HG02798 (cell line): ENCODE measurements around the gene CCDC43.
"Not testable (repeated sequence)": the region's sequence is repeated elsewhere in the genome, so short reads cannot be mapped to it uniquely, and the experiment has no call there.

ENCODE experiments used
- ATAC-seq: cut with Tn5 transposase; IDR thresholded peaks from one replicate; pipeline ENCODE4 v1.9.1; 2021; ENCODE audit warnings: mild to moderate bottlenecking; ENCODE audit not compliant: unreplicated experiment, poor library complexity

The CCDC43 gene, protein sequence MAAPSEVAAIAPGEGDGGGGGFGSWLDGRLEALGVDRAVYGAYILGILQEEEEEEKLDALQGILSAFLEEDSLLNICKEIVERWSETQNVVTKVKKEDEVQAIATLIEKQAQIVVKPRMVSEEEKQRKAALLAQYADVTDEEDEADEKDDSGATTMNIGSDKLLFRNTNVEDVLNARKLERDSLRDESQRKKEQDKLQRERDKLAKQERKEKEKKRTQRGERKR

DNA sequence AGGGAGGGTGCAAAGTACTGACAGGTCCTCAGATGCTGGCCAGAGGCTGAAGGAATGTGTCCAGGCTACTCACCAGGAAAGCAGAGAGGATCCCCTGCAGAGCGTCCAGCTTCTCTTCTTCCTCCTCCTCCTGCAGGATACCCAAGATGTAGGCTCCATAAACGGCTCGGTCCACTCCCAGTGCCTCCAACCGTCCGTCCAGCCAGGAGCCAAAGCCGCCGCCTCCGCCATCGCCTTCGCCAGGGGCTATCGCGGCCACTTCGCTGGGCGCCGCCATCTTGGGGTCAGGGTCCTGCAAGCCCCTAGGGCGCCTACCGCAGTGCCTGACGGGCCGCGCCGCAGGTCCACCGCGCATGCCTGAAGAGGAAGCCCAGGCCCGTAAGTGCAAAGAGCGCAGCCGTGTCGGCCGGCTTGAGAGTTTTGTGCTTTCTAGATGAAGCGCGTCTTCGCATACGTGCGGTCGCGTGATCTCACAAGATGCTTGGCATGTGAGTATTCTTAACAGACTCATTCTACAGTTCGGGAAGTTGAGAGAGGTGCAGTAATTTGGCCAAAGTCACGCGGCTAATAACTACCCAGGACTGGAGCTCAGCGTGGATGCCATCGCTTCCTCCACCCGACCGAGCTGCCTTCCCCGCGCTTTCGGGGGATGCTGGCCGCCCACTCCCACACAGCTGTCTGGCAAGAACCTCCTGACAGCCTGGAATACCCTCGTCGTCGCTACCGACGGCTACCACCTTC is at the start of gene CCDC43:
TSS of gene CCDC43 (minus strand) at position 300 of the 741 bp plus-strand sequence. CDS start at position 277, 23 bp downstream.
- peak; percentile 95 for ATAC-seq

DNA sequence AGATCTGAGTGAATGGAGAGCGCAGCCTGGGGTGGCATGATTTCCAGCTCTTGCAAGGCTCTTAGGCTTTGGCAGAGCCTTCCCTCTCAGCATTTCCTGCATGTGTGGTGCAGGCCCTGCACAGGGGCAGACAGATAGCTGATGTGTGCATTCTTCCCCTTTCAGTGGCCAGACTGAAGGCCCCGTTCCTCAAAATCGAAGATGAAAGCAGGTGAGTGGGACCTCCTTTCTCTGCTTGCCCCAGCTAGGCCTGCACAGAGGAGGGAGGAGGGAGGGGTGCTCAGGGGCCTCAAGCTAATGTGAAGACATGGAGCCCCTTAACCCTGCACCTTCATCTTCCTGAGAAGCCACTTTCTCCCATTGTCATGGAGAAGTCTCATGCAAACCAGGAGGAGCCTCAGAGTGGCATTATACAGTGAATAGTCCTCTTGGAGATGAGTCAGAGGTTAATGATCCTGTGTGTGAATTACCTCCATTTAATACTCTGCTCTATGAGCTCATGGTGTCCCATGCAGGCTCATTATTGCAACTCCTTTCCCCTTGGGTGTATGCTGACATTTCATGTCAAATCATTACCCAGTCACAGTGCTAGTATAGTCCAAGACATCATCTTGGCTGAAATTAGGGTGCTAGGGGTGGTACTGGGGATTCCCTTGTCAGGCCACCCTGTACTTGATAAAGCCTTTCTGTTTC is 48.8 kb upstream of the CCDC43 start:
- peak; percentile 36 for ATAC-seq

DNA sequence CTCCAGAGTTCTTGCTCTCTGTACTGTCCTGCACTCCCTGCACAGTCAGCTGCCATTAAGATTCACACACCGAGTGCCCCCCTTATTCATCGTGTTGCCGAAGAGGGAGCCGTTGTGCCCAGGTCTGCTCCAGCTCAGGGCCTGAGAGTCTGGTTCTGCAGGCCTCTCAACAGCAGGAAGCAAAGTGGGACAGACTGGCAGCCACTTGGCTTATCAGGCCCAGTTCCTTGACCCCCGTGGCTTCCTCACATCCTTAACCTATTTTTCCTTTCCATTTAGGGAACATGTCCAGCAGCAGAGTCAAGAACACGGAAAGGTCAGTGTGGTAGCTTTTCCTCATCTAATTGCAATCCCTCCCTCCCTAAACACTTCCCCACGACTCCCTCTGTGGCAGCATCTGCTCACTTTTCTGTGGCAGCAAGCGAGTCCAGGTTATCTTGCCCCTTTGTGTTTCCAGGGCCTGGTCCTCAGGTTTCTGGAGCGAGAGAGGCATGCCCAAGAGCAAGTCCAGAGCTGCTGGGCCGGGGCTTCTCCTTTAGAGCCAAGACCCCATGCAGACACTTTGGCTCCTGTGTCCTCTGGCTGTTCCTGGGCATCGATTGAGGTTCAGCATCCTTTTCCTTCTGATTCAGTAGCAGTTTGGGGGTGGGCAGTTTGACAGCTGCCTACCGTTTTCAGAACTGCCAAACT is 47.1 kb upstream of the CCDC43 start:
- no peak for ATAC-seq

DNA sequence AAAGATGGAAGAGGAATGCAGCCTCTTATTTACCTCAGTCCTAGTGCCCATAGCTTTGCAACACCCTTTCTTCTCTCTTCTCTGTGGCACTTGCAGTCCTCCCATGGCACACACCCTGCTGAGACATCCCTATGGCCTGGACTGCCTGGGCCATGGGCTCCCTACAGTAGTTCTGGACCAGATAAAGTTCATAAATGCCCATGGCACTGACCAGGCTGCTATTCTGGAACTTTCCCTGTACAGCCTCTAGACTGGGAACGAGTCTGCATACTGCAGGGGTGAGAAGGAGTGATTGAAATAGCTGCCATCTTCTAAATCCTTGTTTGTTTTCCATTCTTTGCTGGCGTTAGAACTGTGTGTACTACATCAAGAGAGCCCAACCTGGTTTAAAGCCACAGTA is 44.7 kb upstream of the CCDC43 start:
- ATAC-seq, result no peak

DNA sequence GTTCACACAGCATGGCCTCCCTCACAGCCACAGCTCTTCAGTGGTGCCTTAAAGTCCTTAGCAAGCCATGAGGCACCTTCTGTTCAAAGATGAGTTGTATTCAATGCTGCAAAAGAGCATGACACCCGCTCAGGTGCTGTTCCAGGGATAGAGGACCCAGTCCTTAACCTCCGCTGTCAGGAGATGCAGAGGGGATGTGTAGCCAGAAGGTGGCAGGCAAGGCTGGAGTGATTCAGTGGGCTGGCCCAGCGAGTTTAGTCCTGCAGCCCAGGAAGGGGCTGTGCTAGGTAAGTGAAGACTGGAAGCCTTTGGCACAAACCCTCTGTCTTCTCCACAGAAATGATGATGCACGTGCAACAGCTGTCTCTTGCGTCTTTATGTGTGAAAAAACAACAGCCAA is 44.2 kb upstream of the CCDC43 start:
- ATAC-seq, result no peak

DNA sequence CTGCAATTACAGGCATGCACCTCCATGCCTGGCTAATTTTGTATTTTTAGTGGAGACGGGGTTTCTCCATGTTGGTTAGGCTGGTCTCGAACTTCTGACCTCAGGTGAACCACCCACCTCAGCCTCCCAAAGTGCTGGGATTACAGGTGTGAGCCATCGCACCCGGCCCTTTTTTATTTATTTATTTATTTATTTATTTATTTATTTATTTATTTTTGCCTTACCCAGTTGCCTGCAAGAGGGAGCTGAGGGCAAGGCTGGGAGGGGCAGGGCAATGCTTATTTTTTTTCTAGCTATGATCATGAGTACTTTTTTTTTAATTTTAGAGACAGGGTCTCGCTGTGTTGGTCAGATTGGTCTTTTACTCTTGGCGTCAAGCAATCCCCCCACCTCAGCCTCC is 36.5 kb upstream of the CCDC43 start:
- ATAC-seq, result not testable (repeated sequence)

DNA sequence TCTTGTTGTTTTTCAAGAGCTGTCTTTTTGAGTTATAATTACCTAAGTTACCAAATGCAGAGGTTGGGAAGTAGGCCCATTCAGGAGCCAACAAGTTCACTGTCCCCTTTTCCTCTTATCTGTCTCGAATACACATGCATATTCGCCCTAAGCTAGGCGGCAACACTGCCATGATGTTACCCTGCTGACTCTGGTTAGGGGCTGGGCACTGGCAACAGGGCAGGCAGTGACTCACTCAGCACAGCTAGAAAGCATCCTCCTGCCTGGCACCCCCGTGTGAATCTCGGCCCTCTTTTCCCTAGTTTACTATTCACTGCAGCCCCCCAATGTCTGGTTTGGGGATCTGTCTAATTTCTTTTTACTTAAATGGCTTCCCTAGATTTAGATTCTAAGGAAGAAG is 32.7 kb upstream of the CCDC43 start:
- ATAC-seq, result no peak

DNA sequence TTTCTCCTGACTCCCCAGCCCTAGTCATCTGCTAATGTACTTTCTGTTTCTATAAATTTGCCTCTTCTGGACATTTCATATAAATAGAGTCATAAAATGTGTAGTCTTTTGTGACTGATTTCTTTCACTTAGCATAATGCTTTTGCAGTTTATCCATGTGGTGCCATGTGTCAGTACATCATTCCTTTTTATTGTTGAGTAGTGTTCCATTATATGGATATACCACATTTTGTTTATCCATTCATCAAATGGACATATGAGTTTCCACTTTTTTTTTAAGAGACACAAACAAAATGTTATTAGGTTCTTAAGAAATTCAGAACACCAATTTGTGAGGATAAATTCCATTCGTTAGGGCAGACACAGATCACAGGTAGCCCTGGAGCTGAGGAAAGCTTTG is 29.9 kb upstream of the CCDC43 start:
- ATAC-seq, result no peak

DNA sequence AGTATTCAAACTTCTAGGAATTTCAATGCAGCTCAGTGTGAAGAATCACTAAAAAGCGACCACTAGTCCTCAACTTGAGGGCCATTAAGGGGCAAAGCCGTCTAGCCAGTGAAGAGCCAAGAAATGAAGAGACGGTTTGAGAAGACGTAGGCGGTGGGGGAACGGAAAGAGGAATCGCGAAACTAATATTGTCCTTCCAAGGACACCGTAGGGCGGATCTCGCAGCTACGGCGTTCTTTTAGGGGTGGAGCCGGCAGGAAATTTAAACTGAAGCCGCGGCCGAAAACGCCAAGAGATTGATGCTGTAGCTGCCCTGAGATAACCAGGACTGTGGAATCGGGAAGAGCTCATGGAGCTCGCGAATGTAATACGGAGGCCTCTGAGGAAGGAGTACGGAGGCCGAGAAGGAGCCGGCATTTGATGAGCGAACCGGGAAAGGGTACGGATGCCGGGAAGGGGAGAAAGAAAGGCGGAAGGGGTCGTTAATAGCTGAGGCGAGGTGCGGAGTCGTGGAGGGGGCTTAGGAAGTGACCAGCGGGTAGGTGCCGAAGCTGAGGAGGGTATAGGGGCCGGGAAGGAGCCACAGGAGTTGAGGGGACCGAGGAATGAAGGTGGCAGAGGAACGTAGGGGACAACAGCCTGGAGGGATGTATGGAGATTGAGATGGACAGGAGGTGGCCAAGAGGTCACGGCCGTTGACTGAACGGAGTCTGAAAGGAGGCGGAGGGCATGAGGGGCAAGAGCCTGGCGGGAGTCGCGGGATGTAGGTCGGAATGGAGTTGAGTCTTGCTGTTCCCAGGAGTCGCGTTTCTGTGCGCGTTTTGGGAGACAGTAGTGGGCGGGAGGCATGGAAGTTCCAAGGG is 19.1 kb upstream of the CCDC43 start, which contains the start of gene DBF4B:
TSS of gene DBF4B (plus strand) at position 265 of the 863 bp plus-strand sequence. CDS start at position 421, 156 bp downstream.
- peak; percentile 81 for ATAC-seq

DNA sequence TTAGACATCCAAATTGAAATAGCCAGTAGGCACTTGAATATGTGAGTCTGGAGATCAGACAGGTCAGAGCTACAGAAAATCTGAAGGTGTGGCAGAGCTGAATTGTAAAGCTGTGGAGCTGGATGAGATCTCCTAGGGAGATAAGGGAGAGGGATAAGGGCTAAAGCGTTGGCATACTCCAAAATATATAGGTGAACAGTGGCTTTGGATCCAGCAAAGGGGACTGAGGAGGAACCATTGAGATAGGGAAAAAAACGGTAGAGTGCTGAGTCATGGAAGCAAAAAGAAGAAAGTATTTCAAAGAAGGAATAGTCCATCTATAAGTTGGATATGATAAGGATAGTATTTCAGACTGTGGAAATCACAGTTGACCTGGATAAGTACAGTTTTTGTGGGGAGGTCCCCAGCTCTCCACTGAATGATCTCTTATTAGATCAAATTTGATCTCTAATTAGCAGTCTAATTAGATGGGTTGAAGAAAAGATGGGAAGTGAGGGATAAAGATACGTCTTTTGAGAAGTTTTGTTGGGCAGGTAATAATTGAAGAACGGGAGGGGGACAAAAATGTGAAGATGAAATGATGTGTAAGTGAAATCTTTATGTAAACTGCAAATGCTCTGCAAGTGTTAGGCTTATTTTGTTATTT is 18.3 kb upstream of the CCDC43 start:
- ATAC-seq, result no peak

DNA sequence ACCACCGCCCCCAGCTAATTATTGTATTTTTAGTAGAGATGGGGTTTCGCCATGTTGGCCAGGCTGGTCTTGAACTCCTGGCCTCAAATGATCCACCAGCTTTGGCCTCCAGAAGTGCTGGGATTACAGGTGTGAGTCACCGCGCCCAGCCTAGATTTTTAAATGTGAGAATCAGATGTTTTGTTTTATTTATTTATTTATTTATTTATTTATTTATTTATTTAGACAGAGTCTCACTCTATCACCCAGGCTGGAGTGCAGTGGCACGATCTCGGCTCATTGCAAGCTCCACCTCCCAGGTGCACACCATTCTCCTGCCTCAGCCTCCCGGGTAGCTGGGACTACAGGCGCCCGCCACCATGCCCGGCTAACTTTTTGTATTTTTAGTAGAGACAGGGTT is 10.7 kb upstream of the CCDC43 start:
- ATAC-seq, result not testable (repeated sequence)

DNA sequence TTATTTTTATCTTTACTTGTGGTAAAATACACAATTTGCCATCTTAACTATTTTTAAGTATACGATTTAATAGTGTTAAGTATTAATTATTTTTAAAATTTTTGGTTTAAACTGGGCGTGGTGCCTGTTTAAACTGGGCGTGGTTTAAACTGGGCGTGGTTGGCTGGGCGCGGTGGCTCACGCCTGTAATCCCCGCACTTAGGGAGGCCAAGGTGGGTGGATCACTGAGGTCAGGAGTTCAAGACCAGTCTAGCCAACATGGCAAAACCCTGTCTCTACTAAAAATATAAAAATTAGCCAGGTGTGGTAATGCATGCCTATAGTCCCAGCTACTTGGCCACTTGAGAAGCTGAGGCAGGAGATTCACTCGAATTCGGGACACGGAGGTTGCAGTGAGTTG is 4.0 kb upstream of the CCDC43 start:
- no peak for ATAC-seq

DNA sequence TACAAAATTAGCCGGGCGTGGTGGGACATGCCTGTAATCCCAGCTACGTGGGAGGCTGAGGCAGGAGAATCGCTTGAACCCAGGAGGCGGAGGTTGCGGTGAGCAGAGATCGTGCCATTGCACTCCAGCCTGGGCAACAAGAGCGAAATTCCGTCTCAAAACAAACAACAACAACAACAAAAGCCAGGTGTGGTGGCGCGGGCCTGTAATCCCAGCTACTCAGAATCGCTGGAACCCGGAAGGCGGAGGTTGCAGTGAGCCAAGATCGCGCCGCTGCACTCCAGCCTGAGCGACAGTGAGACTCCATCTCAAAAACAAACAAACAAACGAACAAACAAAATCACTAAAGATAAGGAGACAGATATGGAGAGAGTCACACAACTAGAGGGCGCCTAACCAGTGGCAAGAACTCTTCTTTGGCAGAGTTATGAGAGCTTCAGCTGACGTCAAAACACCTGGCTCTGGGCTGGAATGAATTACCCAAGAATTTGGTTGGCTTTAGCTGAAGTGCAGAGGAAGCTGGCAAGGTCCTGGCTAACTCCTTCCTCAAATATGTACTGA is 1.2 kb upstream of the CCDC43 start:
- not testable (repeated sequence) for ATAC-seq

DNA sequence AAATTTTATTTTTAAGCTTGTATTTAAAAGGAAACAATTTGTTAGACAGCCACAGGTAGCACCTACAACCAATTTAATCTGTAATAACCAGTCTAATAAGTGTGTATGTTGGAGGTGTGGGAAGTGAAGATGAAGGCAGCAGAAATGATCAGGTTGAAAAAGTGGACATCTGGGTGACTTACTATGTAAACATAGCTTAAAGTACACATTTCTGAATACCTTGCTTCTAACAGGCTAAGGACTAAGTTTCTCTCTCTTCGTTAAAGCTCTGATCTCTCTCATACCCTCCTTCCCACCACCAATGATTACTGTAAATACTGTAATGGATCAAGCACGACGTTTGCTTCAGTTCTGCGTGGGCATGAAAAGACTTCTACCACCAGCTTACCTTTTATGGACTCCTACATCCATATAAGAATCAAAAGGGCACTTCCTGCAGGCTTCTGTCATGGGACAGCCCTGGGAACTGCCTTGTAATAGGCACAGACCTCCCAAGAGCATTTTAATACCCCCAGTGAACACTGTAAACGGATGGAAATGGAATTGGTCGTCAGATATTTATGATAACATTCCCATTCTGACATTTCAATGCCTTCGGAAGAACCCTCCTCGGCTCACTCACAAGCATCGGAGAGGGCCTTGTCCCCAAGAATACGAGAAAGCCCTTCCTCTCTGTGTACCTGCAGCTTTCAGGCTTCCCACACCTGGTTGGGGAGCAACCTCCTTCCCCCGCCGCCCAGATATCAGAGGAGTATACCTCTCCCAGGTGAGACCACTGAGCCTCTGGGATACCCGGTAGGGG is 700 bp downstream of the CCDC43 start:
- no peak for ATAC-seq

DNA sequence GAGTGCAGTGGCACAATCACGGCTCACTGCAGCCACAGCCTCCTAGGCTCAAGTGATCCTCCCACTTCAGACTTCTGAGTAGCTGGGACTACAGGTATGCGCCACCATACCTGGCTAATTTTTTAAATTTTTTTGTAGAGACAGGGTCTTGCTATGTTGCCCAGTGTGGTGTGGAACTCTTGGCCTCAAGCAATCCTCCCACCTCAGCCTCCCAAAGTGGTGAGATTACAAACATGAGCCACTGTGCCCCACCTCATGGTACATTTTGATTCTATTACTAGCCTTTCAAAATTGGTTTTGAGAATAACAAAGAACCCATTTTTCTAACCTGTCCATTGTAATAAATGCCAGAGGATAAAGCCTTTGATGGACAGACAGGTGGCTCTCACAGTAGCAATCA is 1.4 kb downstream of the CCDC43 start:
- ATAC-seq, result no peak

DNA sequence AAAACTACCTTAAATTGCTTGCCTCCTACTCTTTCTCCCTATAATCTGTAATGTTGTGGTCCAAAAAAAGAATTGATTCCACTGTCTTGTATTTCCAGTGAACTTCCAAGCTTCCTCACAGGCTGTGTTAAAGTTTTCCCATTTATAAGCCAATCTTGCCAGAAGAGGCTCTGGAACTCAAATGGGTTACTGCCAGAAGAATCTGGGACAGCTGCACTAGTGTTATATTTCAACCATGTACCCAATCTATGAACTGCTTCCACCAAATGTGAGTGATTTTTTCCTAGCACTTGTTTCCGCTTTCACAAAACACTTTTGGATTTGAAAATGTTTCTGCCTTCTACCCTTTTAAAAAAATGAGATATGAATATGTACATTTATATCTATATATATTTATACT is 1.8 kb downstream of the CCDC43 start:
- no peak for ATAC-seq

DNA sequence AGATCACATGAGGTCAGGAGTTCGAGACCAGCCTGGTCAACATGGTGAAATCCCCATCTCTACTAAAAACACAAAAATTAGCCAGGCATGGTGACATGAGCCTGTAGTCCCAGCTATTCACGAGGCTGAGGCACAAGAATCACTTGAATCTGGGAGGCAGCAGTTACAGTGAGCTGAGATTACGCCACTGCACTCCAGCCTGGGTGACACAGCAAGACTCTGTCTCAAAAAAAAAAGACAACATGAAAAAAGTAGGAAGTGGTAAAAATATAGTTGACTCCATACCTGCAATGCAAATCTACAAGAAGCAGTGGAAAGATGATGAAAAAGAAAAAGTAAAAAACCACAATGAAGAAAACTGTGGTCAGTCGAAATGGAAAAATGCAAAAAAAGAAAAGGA is 6.3 kb downstream of the CCDC43 start:
- ATAC-seq, result not testable (repeated sequence)

DNA sequence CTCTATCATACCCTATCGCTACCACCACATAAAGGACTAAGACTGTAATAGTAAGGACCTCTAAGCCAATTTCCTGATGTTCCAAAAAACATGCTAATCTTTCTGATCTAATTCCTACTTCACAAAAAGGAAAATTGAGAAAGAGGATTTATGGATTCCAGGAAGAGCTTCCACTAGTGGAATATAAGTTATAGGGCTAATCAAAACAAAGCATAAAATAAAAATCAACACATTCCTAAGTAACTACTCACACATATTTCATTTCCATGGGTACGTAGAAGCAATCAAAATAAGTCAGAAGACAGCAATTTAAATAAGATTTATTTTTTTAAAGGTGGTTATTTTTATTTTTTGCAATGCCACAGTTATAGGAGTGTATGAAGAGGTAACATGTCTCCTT is 12.4 kb downstream of the CCDC43 start:
- ATAC-seq, result no peak
